Activated CD8-positive, alpha-beta memory T cell treated with anti-CD3 and anti-CD28 coated beads, Interleukin-2, amount 50 U/mL, for 24 hours (primary cell): ENCODE measurements around the gene COX6A2.
"Not testable (repeated sequence)": the region's sequence is repeated elsewhere in the genome, so short reads cannot be mapped to it uniquely, and the experiment has no call there.

Source experiments
- DNase-seq: peaks from one replicate; pipeline ENCODE4 v3.0.0-alpha.2; 2020; ENCODE audit errors: extremely low read depth

Gene COX6A2

DNA sequence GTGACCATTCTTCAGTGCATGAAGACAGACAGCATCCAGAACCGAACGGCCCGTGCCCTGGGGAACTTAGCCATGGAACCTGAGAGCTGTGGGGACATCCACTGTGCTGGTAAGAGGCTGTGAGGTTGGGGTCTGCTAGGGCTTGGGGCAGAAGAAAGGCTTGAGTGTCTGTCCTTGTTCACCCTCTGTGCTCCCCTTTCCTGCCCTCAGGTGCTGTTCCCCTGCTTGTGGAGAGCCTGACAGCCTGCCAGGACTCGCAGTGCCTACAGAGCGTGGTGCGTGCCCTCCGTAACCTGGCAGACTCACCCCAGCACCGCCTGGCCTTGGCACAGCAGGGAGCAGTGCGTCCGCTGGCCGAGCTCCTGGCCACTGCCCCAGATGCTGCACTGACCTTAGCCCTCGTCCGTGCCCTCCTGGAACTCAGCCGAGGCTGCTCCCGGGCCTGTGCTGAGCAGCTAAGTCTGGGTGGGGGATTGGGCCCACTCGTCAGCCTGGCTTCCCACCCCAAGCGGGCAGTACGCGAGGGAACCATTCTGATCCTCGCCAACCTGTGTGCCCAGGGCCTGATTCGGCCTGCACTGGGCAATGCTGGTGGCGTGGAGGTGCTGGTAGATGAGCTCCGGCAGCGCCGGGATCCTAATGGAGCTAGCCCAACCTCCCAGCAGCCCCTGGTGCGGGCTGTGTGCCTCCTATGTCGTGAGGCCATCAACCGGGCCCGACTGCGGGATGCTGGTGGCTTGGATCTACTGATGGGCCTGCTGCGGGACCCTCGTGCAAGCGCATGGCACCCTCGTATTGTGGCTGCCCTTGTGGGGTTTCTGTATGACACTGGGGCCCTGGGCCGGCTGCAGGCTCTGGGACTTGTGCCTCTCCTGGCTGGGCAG lies 34.0 kb upstream of the COX6A2 start:
- DNase-seq, result no peak

DNA sequence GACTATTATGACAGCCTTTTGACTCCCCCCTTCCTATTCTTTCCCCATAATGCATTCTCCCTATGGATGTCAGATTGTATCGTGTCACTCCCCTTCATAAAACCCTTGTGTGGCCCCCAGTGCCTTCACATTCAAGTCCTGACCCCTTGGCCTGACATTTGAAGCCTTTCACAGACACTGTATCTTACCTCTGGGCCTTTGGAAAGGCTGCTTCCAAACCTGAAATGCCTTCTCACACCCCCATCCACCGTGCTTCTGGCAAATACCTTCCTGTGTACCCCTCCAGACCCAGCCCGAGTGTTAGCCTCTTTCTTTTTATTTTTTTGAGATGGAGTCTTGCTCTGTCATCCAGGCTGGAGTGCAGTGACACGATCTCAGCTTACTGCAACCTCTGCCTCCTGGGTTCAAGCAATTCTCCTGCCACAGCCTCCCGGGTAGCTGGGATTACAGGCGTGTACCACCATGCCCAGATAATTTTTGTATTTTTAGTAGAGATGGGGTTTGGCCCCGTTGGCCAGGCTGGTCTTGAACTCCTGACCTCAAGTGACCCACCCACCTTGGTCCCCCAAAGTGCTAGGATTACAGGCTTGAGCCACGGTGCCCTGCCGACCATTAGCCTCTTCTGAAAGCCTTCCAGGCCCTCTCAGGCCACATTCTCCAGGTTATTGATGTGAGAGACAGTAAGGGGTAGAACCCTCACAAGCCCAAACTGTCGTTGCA lies 33.2 kb upstream of the COX6A2 start:
- DNase-seq, result no peak

DNA sequence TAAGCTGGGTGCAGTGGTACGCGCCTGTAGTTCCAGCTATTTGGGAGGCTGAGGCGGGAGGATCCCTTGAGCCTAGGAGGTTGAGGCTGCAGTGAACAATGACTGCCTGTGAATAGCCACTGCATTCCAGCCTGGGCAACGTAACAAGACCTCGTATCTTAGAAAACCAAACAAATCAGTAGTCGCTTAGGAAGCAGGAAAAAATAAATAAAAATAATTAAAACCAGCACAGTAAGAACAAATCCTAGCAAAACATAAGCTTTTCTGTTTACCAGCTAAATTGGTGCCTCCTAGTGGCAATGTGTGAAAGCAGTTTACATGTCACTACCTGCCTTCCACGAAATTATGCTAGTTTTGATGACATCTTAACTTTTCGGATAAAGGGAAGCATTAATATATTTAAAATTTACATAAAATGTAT lies 32.4 kb upstream of the COX6A2 start:
- no peak for DNase-seq

DNA sequence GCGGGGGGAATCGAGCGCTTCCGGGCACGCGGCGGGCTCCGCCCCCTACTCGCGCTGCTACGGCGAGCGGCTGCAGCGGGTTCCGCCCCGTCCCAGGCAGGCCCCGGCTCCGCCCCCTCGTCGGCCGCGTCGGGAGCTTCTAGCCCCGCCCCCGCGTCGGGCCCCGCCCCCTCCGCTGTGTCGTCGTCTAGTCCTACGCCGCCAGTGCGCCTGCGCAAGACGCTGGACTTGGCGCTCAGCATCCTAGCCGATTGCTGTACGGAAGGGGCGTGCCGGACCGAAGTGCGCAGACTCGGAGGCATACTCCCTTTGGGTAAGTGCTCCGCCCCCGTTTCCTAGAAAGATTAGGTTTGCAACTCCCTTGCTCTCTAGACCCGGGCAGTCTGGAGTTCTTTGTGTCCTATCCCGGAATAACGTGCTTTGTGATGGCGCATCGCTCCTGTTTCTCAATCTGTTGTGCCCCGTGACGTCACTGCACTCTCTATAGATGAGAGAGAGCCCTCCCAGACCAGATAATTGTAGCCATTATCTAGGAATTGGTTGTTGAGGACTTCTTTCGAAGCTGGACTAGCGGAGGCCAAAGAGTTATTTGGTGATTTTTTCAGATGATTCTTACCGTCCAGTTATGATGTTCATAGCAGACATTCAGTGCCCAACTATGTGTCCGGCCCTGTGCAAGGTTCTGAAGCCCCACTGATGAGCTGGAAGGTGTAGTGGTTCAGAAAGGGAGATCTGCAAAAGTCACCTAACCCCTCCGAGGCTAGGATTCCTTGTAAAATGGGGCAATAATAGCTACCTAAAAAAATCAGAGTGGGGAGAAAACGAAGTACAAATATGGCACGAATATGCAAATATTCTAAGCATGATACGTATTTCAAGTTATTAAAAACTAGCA lies 31.8 kb upstream of the COX6A2 start:
- DNase-seq, result peak; percentile 100

DNA sequence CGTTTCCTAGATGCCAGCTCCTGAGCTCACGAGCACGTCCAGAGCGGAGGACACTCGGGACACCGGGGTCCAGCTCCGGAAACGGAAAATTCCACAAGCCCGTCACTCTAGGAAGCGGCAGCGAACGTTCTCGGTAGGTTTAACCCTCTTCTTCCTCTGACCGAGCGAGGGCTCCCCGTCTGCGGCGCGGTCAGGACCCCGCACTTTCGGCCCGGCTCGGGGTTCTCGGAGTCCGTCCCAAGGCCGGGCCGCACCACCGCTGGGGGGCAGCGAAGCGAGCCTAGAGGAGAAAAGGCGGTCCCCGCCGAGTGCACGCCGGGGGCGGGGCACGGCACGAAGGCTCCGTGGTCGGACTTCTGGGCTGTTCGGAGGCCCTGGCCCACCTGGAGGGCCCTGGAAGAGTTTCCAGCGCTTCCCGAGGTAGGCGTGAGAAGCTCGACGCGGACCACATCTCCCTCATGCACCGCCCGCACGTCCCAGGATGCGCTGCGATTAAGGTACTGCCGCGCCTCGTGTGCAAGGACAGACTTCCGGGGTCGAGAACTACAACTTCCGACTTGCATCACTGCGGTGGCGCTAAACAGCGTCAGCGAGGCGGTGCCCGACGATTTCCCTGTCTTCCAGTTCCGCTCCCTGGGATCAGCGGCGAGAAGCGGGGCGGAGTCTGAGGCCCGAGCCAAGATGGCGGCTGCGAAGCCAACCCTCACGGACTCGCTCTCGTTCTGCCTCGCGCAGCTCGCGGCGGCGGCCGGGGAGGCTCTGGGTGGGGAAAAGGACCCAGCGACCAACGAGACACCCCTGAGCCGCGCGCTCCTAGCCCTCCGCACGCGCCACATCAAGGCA lies 30.9 kb upstream of the COX6A2 start, which contains the start of gene ARMC5:
Gene ARMC5, plus strand, starts transcription at position 658 of the 843 bp plus-strand sequence. Its CDS starts 24 bp downstream, at position 682.
- DNase-seq, result peak; percentile 93

DNA sequence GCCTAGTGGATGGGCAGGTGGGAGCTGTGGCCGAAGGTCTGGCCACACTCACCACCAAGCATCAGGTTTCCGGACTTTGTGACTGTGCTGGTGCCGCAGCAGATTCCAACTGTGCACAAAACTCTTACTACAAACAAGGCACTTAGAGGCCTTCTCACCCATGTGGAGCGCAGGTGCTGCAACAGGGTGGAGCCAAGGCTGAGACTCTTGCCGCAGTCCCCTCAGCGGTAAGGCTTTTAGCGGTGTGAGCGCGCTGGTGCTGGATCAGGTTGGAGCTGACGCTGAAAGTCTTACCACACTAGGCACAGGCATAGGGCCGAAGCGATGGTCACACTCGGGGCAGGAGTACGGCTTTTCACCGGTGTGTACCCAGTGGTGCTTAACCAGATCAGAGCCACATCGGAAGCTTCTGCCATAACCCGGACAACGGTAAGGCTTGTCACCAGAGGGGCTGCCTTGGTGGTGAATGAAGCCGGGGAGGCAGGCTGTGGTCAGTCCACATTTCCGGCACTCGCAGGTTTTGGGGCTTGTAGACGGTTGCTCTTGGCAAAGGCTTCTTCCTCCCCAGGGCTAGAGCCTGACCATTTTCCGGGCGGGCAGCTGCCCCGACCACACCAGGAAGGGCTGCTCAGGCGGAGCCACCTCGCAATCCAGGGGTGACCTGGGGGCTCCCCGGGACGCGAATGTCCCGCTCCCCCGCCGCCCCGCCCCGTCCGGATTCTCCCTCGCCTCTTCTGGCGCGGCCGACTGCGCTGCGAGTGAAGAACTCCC lies 30.1 kb upstream of the COX6A2 start:
- DNase-seq, result no peak

DNA sequence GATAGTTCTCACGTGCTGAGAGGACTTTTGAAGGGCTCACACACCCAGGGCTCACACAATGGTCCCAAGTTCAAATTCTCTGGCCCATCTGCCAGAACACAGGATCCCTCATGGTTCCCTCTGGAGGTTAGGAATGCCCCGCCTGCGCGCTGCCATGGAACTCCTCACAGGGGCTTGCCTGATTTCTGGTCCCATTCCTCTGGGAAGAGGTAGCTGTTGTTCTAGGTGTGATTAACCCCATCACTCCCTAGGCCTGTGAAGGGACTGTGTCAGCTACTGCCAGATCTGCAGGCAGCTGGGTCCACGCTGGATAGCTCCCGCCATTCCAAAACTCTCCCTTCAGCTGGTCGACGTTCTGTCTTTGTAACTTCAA lies 28.8 kb upstream of the COX6A2 start:
- DNase-seq, result no peak

DNA sequence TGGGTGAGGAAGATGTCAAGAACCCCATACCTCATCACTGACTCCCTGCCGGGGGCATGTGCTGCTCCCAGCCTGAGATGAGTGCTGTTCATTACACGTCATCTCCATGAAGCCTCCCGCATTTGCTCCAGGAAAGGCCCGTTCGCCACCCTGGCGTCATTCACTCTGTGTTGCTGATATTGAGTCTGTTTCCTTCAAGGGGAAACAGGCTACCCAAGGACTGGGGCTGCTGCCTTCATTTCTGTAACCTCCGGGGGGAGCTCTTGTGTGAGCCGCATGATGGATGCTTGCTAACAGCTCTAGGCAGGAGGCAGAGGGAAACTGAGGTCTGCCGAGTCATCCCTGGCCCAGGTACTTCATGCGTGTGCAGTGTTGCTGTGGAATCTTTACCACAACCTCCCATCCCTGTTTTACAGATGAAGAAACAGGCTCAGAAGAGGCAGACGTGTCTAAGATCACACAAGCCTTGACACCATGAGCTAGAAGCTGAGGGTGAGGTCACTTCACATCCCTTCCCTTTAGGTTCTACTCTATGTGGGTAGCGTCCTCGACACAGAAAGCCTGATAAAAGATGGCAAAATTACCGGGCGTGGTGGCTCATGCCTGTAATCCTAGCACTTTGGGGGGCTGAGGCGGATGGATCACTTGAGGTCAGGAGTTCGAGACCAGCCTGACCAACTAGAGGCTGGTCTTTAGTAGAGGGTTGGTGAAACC lies 27.6 kb upstream of the COX6A2 start:
- DNase-seq, result no peak

DNA sequence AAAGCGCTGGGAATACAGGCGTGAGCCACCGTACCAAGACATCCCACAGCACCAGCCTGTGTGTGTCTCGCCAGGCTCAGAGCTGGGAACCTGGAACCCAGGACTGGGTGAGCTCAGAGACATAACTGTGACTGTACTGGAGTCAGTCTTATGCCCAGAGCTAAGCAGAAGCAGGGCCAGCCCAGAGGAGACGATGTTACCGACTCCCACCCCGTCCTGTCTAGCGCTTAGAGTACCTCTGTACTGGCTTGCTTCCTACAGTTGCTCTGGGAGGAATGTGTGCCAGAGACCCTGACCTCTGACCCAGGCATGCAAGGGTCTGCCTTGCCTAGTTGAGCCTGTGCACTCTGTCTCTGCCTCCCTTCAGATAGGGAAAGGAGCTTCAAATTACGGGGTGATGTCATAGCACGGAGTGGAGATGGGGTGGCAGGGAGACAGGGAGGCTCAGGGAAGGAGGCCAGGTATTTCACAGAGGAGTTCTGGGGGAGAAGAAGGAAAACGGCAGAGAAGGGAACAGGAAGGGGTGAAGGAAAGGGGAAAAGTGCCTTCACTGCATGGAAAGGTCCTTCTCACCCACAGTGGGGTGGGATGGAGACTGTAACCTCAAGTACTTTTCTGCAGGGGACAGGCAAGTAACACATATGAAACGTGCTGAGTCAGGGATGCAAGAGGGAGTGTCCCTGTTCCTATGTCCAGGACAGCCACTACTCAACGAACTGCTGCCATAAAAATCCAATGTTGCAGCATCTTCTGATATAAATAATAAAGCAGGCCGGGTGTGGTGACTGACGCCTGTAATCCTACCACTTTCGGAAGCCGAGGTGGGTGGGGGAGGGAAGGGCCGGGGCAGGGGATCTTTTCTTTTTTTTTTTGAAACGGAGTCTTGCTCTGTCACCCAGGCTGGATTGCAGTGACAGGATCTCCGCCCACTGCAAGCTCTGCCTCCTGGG lies 25.4 kb upstream of the COX6A2 start:
- no peak for DNase-seq

DNA sequence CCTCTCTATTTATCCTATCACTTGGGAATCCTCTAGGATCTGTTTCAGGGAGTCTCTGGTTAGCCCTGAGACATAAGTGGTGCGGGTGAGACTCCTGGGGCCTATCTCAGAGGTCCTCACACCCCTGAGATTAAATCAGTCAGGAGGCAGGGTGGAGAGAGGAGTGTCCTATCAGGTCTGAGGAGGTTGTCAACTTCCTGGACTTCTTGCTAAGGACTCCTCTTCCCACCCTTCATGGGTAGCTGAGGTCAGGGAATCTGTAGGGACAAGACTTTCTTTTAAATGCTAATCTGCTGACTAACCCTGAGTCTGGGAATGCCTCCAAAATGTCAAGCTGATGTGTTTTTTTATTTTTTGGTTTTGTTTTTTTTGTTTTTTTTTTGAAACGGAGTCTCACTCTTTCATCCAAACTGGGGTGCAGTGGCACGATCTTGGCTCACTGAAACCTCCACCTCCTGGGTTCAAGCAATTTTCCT lies 24.5 kb upstream of the COX6A2 start:
- no peak for DNase-seq

DNA sequence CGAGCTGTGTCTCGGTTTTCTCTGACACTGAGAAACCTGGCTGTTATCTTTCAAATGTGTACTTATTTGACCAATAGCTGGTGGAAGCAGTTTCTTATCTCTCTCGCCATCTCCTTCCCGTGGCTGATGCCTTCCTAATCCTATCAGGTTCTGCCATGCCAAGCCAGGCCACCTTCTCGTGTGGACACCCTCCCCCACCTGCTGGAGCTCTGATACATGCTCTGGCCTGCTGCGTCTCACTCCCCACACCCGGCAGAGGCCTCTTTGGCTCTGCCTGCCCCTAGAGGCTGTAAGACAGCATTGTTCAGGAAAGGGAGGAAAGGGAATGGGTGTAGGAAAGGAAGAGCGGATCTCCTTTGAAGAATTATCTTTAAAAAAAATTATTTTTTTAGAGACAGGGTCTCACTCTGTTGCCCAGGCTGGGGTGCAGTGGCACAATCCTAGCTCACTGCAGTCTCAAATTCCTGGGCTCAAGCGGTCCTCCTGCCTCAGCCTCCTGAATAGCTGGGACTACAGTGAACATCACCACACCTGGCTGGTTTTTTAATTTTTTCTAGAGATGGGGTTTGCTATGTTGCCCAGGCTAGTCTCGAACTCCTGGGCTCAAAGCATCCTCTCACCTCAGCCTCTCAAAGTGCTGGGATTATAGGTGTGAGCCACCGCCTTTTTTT lies 23.7 kb upstream of the COX6A2 start:
- DNase-seq, result no peak

DNA sequence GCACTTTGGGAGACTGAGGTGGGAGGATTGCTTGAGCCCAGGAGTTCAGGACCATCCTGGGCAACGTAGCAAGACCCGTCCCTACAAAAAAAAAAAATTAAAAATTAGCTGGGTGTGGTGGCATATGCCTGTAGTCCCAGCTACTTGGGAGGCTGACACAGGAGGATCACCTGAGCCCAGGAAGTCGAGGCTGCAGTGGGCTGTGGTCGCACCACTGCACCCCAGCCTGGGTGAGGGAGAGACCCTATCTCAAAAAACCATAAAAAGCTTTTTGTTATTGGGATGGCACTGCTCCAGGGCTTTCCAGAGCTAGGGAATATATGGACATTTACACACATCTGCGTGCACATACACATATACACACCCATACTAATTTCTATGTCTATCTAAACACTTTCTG lies 23.0 kb upstream of the COX6A2 start:
- no peak for DNase-seq

DNA sequence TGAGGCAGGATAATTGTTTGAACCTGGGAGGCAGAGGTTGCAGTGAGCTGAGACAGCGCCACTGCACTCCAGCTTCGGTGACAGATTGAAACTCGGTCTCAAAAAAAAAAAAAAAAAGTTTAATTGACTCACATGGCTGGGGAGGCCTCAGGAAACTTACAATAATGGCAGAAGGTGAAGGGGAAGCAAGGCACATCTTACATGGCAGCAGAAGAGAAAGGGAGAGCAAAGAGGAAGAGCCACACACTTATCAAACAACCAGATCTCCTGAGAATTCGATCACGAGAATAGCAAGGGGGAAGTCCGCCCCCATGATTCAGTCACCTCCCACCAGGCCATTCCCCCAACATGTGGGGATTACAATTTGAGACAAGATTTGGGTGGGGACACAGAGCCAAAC lies 17.8 kb upstream of the COX6A2 start:
- not testable (repeated sequence) for DNase-seq

DNA sequence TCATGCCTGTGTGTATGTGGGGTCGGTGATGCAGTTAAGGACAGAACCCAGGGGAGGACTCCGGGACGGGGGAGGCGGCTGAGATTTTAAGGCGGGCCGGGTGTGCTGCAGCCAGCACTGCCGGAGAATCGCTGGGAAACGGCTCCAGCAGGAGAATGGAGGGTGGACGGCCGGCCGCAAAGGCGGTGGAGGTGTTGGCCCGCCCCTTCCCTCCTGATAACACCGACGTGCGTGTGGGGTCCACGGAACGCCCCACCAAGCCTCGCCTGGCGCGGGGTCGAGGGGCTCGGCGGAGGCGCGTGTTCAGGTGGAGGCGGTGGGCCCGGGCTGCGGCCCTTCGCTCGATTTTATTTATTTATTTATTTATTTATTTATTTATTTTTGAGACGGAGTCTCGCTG lies 13.8 kb upstream of the COX6A2 start:
- no peak for DNase-seq

DNA sequence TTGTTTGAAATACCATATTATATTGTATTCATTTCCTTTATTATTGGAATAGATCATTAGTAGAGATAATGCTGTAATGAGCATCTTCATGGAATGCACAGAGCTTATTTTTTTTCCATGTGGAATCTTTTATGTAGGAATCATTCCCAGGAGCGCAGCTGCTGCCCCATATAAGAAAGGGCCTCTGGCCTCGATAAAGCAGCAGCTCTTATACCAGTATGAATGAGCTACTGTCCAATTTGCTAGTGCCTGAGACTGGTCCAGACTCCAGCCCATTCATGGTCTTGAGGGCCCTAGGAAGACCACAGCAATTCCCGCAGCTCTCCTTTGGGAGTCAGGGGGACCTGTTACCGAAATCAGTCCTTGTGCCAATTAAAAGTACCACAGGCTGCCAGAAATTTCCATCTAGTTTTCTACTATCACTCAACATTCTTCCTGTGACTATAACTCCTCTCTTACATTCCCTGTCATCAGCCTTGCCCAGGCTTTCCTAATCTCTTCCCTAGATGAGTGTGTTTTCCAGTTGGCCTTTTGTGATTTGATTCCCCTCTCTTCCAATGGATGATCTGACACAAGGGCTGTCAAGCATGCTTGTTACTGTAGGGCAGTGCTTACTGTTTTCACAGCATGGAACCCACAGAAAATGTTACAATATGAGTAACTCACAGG lies 12.5 kb upstream of the COX6A2 start:
- DNase-seq, result no peak

DNA sequence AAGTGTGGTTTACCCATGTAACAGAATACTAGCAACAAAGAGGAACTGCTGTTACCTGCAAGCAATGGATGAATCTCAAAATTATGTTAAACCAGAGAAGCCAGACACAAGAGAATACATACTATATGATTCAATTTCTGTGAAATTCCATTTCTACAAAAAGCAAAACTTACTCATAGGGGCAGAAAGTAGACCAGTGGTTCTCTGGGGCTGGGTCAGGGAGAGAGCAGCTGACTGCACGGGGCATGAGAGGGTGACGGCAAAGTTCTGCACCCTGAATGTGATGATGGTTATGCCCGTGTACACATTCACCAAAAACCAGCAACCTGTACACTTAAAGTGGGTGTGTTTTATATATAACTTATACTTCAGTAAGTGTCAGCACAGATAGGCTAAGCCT lies 11.4 kb upstream of the COX6A2 start:
- DNase-seq, result no peak

DNA sequence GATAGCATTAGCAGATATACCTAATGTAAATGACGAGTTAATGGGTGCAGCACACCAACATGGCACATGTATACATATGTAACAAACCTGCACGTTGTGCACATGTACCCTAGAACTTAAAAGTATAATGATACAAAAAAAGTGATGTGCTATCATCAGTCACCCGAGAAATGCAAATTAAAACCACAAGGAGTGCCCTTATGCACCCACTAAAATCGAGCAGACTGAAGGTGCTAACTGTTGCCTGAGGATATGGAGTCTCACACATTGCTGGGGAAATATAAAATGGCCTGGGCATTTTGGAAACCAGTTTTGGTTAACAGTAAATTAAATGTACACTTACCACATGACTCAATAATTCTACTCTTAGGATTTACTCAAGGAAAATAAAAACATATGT lies 10.9 kb upstream of the COX6A2 start:
- DNase-seq, result not testable (repeated sequence)
